ENCODE measurements around the gene SLF2. TPM values are rescaled to one million over a fixed set of nuclear protein-coding genes. Genes with fewer than 3 reads are reported as not detected.

The SLF2 gene
- total RNA-seq, 1 experiment from 2014 or later = 14.3 TPM

GRCh38 chr10:100970914-100971811 is 58.4 kb downstream of the SLF2 start:
- TF ChIP-seq PRDM15 (CRISPR knock-in tag; IDR thresholded peaks at IDR 0.05) (no peak), GABPB1 (CRISPR knock-in tag; IDR thresholded peaks at IDR 0.05) (peak; percentile 71; the same call in 1 of the 2 replicates), TEAD4 (CRISPR knock-in tag; IDR thresholded peaks at IDR 0.05) (no peak), TEAD1 (CRISPR knock-in tag; IDR thresholded peaks at IDR 0.05) (no peak), ELF4 (CRISPR knock-in tag; IDR thresholded peaks at IDR 0.05; ENCODE audit: low read depth) (no peak)
- no peaks in the 10 kb centered on the region for H3K36me3 Mint-ChIP-seq
- ChIA-PET CTCF (interaction anchor here (0.8 to 2.7 kb wide), 5 partner anchors 26 to 96 kb away, joined by 3 to 30 read pairs (median 5); partner anchors contain the start of gene LZTS2), POLR2A (no interaction called here)
- peaks cover 31% of the 10 kb centered on the region for H3K4me1 Mint-ChIP-seq
- no peaks in the 10 kb centered on the region; the same call in 1 of the 2 replicates for H3K27me3 Mint-ChIP-seq (ENCODE audit: low read depth)
- DNase-seq (ENCODE audit: low spot score) (no peak), ATAC-seq (no peak)
- peak overlapping the region; percentile 74; the same call in 1 of the 2 replicates for H3K4me3 Mint-ChIP-seq
- H3K27ac Mint-ChIP-seq = no peak overlapping the region
- no peaks in the 10 kb centered on the region for H3K9me3 Mint-ChIP-seq

GRCh38 chr10:100972115-100972903 is 59.5 kb downstream of the SLF2 start:
- POLR2A ChIA-PET = no interaction called here
- no peak overlapping the region for H3K27ac Mint-ChIP-seq
- H3K9me3 Mint-ChIP-seq = no peaks in the 10 kb centered on the region
- CTCF ChIA-PET = interaction anchor here (0.8 to 1.9 kb wide), 3 partner anchors 27 to 42 kb away, joined by 3 to 5 read pairs (median 3); partner anchors contain the start of gene LZTS2
- no peak overlapping the region for H3K4me3 Mint-ChIP-seq
- DNase-seq (ENCODE audit: low spot score) = no peak
- TF ChIP-seq ATF3 (CRISPR knock-in tag; conservative IDR thresholded peaks at IDR 0.05) (no peak), ZNF423 (CRISPR knock-in tag; IDR thresholded peaks at IDR 0.05) (no peak), MLX (CRISPR knock-in tag; IDR thresholded peaks at IDR 0.05) (no peak), ZBTB21 (CRISPR knock-in tag; IDR thresholded peaks at IDR 0.05; ENCODE audit: borderline replicate concordance) (no peak), PRDM15 (CRISPR knock-in tag; IDR thresholded peaks at IDR 0.05) (no peak), CBFB (CRISPR knock-in tag; IDR thresholded peaks at IDR 0.05; ENCODE audit: low read depth) (no peak), USF2 (CRISPR knock-in tag; IDR thresholded peaks at IDR 0.05) (no peak), E2F4 (CRISPR knock-in tag; IDR thresholded peaks at IDR 0.05; ENCODE audit: borderline replicate concordance, low read depth) (no peak), ZBTB43 (CRISPR knock-in tag; IDR thresholded peaks at IDR 0.05) (no peak), CREB1 (CRISPR knock-in tag; IDR thresholded peaks at IDR 0.05) (no peak), SOX15 (CRISPR knock-in tag; IDR thresholded peaks at IDR 0.05) (no peak), TEAD4 (CRISPR knock-in tag; IDR thresholded peaks at IDR 0.05) (no peak)
- peaks cover 31% of the 10 kb centered on the region for H3K4me1 Mint-ChIP-seq
- H3K36me3 Mint-ChIP-seq = no peaks in the 10 kb centered on the region
- no peak for ATAC-seq
- H3K27me3 Mint-ChIP-seq (ENCODE audit: low read depth) = no peaks in the 10 kb centered on the region; the same call in 1 of the 2 replicates

Measured in WTC11 (cell line).